GM12873 (cell line): ENCODE results near the gene LANCL2.

ENCODE experiments used
- TF ChIP-seq, protein P1 (sequence below): IDR thresholded peaks from 2 replicates; pipeline ENCODE4 v1.5.1; 2012; ENCODE audit warnings: low read depth, mild to moderate bottlenecking, moderate library complexity, low read length, control low read depth; ENCODE audit not compliant: insufficient read depth; ENCODE audit errors: missing control alignments

The LANCL2 gene

DNA sequence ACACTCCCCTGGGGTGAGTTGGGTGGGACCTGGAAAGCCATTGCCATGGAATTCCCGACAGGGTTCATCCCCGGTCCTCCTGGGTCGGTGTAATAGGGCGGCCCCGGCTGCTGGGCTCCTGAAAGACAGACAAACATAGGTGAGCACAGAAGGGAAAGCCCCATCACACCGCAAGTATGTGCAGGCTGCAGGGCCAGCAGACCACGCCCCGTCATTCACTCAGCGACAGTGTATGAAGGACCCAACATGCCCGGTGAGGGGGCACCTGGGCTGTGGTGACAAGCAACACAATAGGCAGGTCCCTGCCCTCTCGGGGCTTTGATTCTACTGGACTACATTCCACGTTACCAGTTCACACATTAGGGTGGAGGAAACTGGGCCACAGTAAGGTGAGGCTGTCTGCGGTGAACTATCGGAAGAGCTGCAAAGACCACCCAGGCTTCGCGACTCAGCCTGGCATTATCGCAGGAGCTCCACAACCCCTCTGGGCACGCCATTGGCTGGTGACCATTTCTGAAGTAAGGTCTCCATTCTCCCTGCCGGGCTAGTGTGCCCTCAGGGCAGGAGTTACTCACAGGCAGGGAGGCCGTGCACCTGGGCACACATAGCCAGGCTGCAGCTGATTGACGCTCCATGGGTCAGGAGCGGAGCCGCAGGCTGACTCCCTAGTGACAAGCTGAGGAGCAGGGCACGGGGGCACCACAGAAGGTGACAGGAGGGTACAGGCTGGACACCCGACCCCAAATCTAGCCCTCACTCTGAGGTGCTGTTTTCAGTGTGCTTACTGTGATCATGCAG lies 108.0 kb downstream of the LANCL2 start:
- TF ChIP-seq, protein P1, sequence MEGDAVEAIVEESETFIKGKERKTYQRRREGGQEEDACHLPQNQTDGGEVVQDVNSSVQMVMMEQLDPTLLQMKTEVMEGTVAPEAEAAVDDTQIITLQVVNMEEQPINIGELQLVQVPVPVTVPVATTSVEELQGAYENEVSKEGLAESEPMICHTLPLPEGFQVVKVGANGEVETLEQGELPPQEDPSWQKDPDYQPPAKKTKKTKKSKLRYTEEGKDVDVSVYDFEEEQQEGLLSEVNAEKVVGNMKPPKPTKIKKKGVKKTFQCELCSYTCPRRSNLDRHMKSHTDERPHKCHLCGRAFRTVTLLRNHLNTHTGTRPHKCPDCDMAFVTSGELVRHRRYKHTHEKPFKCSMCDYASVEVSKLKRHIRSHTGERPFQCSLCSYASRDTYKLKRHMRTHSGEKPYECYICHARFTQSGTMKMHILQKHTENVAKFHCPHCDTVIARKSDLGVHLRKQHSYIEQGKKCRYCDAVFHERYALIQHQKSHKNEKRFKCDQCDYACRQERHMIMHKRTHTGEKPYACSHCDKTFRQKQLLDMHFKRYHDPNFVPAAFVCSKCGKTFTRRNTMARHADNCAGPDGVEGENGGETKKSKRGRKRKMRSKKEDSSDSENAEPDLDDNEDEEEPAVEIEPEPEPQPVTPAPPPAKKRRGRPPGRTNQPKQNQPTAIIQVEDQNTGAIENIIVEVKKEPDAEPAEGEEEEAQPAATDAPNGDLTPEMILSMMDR: no peak

DNA sequence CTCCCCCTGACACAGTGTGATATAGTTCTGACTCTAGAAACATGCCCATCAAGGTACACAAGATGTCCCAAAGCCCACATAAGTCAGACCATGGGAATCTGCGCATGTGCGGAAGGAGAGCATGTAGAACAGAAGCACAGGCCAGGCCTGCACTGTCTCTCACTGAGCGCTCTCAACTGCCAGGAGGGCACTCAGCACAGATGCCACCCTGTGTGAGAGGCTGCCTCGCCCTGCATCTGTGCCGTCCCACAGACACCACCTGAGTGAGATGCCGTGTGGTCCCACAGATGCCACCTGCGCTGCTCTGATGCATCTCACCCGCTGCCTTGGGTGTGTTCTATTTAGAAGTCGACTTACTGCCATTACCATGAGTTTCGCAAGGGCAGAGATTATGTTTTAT lies 108.8 kb downstream of the LANCL2 start:
- TF ChIP-seq, protein P1: no peak

DNA sequence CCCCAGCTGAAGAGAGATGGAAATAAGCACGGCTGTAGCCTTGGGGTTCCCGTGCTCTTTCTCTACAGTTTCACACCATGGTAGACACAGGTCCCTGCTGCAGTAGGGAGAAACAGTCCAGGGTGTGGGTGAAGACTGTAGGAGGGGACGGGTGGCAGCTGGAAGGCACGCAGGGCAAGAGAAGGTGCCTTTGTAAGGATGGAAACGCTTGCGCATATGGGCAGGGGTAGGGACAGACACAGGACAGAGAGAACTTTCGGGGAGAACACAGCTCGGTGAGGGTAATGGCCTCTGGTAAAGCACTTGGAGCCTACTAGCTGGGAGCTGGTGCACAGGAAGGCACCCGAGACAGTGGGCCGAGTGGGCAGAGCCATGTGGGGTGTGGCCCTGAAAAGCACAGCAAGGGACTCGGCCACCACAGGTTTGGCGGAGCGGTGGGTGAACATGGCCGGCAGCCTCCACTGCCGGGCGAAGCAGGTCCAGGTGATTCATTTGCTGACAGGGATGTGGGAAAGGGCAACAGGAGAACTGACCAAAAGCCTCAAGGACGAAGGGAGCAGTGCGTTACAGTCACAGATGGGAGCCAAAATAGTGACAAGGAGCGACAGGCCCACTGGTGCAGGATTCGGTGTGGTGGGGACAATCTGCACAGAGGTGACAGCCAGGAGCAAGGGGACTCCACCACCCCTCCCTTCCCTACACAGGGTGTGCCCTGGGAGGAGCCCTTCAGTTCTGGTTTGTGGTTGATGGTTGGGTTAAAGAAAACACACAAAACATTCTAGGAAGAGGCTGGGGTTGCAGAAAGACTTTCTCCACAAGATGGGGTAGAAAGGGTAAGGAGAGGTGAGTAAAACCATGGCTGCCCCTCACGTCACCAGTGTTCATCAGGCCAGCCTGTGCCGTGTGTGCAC lies 110.1 kb downstream of the LANCL2 start:
- TF ChIP-seq, protein P1: no peak

GRCh38 chr7:55475855-55476803 lies 111.0 kb downstream of the LANCL2 start:
- TF ChIP-seq, protein P1: no peak

DNA sequence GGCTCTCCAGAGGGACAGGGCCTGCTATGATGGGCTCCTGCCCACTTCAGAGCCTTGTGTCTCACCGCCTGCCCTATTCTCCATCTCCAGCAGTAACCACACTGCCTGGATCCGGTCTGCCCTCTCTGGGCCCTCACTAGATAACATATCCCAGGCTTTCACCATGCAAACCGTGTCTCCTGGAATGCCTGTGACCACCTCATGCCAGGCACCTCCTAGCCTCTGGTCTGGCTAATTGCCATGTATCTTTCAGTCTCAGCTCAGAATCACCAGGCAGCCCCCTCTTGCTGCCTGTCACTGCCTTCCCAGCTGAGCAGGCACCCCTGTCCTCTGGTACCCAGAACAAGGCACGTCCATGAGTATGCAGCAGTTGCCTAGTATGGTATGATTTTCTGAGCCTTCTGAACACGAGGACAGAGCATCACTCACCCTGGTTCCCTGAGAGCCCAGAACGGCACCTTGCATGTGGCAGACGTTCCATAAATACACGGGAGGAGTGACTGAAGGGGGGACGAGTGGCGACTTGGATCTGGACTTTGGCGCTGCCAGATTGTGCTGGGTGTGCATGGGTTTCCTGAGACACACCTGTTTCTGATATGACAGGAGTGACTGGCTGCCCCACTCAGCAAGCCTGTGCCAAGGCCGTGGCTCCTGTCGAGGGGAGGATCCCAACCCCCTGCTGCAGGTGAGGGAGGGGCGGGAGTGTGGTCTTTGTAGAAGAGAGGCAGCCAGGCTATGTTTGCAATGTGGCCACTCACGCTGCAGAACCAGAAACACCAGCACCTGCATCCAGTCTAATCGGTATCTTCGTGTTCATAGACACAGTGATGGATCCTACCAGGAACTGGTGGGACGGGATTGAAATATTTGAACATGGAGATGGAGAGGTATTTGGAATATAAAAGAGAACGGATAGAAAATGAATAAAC lies 112.0 kb downstream of the LANCL2 start:
- TF ChIP-seq, protein P1: no peak

DNA sequence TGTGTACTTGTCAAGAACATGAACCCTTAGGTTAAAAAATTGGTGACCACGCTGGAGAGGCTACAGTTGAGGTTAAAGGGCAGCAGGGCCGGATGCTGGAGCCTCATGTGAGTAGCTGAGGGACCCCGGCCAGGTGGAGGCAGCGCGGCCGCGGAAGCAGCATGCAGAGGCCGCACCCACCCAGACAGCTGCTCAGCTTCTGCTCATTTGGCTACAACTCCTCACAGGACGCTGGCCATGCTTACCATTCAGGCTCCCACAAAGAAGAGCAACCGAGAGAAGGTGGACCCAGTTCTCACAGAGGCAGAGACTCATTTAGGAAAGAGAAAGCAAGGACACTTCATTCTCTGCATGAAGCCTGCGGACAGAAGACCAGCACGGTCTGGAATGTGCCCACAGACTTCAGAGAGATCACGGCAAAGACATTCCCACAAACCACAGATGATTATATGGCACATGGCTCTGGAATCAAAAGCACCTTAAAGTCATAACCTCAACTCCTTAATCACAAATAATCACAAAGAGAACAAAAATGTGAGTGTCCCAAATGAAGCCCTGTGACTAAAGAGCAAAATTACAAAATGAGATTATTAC lies 112.7 kb downstream of the LANCL2 start:
- TF ChIP-seq, protein P1: no peak
